Measurements from ENCODE around the gene MAML2.

The MAML2 gene

GRCh38 chr11:96207459-96208449, 135.2 kb downstream of the MAML2 start:
- no peak for DNase-seq (ENCODE audit: low read depth)

- no peak for DNase-seq (ENCODE audit: low read depth)
Observed at GRCh38 chr11:96206955-96207354, 136.0 kb downstream of the MAML2 start.

DNA sequence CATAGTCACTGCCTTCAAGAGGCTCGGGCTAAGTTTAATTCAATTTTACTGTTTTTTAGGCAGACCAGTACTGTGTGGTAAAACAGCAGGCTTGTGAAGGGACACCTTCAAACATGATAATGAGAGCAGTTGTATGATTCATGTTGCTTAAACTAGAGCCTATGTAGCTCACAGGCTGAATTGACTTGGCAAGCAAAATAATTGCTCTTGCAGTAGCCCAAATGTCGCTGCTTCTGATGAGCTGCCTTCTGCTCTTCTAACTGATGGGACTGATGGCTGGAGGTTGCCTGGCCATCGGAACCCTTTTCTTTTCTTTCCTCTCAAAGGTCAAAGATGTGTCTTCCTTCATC, 137.6 kb downstream of the MAML2 start:
- DNase-seq (ENCODE audit: low read depth): no peak

GRCh38 chr11:96204721-96205459, 138.1 kb downstream of the MAML2 start:
- no peak for DNase-seq (ENCODE audit: low read depth)

- no peak for DNase-seq (ENCODE audit: low read depth)
Observed at GRCh38 chr11:96204366-96204659, 138.7 kb downstream of the MAML2 start.

- DNase-seq (ENCODE audit: low read depth): no peak
Observed at GRCh38 chr11:96203567-96204365, 139.2 kb downstream of the MAML2 start.

DNA sequence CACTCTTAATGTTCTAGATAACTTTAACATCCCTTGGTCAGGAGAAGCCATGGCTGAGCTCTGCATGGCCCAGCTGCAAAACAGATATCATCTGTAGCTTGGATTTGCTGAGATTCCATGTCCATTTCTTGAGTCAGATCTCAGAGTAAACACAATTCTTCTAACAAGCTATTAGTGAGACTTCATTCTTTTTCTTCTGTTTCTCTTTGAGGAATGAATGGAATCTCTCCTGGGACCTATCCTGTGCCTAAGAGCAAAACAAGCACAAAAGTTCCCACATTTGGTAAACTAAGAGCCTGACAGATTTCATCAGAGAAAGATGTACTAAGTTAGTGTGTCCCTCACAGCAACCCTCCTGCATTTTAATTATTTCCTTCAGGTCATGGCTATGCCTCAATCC, 142.8 kb downstream of the MAML2 start:
- peak; percentile 67 for DNase-seq (ENCODE audit: low read depth)

DNA sequence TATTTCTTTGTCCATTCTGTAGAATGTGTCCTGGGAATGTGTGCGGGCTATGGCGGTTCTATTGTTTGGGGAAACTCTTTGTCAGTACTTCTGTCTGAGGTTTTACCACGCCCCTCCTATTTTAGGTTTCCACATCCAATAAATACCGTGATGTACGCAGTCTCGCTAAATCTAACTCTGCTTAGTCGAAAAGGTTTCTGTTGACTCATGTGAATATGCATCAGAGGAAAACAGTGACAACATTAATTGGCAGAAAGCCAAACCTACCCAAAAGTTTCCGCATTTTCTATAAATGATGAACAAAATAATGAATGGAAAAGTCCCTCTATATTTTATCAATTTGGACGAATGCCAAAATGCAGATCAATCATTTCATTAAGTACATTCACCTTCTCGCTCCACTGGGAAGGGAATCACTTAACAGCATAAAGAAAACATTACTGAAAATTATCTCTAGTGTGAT, 143.4 kb downstream of the MAML2 start:
- no peak for DNase-seq (ENCODE audit: low read depth)

DNA sequence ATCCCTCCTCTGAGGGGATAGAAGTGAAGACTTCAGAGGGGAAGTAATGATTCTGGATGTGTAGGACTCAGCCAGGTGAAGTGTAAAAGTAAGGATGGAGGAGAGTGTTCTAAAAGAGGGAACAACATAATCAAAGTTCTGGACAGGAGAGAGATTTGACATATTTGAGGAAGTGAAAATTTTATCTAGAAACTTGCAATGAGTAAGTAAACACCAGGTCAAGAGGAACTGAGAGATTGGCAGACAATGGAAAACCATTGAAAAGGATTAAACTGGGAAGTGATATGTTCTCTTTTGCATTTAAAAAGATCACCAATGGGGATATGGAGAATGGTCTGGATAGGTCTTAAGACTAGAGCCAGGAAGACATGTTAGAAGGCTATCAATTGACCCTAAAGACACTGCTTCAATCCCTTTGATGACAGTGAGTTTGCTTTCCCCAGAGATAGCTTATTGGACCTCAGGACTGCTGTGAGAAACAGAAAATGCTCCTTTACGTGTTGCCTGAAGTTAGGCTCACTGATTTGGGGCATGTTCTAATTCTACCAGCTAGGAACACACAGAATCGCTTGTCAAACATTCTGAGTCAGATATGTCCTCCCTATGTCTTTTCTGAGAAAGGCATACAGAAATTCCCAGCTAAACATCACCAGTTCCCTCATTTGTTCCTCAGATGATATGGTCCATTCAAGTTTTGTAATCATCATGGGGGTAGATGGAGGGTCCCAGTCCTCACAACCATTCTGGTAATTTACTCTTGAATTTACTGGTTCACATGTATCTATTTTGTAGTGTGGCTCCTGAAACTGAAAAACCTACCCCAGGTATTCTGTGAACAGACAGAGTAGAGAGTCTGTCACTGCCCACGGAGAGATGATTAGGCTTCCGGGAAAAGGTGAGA, 144.9 kb downstream of the MAML2 start:
- no peak for DNase-seq (ENCODE audit: low read depth)

GRCh38 chr11:96197103-96197502, 145.9 kb downstream of the MAML2 start:
- no peak for DNase-seq (ENCODE audit: low read depth)

DNA sequence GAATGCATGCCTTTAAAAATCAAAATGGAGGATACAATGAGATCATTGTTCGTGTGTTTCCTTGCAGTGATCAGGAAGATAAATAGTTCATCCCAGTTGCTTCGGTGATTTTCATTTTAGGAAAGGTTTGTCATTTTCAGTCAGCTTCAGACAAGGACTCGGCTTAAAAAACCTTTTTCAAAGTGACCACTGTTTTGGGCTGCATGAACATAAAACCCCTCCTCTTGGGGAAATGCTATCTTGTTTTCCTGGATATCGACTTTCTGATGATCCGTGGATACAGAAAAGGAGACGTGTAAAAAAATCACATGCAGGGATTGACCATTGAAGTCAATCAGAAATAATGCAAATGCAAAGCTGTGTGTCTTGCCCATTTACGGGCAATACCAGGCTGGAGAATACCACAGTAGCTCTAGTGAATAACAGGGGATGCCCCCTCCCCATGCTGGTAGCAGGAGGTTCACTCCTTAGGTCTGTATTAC, 146.8 kb downstream of the MAML2 start:
- DNase-seq (ENCODE audit: low read depth): no peak

DNA sequence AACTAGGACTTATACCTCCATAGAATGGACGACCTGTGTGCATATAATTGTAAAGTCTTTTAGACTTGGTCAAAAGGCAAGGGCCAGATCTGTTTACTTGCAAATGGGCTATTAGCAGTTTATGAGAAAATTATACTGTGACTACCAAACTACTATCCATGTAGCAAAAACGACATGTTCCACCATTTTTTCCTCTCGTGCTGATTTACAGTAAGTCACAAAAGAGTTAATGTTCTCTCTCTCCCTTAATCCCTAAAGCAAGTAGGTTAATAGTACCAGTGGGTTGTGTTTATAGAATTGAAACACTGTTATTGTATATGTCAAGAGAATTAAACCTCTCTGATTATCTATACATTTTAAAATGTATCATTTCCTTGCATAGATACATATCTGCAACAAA, 147.3 kb downstream of the MAML2 start:
- no peak for DNase-seq (ENCODE audit: low read depth)

GRCh38 chr11:96194581-96195374, 148.2 kb downstream of the MAML2 start:
- no peak for DNase-seq (ENCODE audit: low read depth)

GRCh38 chr11:96193745-96194443, 149.1 kb downstream of the MAML2 start:
- DNase-seq (ENCODE audit: low read depth): no peak

DNA sequence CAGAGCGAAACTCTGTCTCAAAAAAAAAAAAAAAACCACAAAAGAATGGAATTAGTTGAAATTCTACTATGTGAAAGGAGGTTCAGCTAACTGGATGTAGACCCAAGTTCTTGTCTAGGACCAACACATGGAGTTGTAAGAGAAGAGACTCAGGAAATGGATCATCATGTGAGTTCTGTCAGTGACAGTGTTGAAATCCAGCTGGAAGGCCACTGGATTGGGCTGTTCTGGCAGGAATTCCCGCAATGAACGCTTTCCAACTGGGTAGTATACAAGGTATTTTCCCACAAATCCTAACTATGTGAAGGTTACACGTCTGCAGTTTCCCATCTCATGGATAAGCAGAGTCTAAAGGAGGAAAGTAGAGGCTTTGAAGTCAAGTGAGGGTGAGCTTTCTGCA, 151.2 kb downstream of the MAML2 start:
- DNase-seq (ENCODE audit: low read depth): no peak

DNA sequence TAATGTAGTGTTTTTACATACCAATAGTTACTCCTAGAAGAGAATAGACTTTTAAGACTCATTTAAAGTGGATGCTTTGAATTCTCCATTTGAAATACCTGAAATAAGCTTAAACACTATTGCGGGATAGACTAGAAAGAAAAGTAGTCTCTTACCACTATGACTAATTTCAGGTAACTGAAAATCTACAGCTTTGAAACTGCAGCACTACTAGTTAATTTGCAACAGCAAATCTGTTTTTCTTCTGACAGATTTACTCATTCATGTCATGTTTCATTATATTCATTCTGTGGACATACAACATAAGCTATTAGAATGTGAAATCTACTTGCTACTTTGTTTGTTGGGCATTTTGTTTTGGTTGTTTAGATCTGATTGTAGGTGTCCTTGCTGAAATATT, 153.6 kb downstream of the MAML2 start:
- no peak for DNase-seq (ENCODE audit: low read depth)

DNA sequence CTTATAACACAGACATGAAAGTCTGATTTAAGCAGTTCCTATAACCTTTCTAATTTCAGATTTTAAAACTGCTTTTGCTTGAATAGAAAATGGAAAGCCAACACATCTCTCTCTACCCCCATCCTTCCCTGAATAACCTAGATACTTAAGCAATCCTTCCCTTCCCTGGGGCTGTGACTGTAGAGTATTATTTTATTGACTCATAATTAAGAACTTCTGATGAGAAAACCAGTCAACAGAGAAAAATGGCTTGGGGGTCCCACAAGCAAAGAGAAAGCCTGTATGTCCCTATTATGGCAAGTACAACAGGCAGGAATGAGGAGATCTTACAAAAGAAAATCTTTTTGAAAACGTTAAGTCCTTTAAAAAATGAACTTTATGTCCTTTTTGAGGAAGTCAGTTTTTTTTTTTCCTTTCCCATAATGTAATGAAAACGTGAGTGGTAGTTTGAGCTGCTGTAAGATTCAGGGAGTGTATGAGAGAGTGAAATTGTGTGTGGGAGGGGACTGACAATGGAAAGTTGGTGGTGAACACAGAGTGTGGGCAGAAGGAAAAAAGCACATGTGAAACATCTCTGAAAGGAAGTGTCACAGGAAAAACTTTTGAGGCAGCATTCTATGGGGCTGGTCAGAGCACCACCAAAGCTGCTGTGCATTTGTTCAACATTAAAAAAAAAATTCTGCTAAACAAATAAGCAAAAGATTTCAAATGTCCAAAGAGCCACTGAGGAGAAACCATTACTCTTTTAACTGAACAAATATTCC, 154.6 kb downstream of the MAML2 start:
- peak; percentile 45 for DNase-seq (ENCODE audit: low read depth)

GRCh38 chr11:96187822-96188221, 155.2 kb downstream of the MAML2 start:
- DNase-seq (ENCODE audit: low read depth): peak; percentile 73

DNA sequence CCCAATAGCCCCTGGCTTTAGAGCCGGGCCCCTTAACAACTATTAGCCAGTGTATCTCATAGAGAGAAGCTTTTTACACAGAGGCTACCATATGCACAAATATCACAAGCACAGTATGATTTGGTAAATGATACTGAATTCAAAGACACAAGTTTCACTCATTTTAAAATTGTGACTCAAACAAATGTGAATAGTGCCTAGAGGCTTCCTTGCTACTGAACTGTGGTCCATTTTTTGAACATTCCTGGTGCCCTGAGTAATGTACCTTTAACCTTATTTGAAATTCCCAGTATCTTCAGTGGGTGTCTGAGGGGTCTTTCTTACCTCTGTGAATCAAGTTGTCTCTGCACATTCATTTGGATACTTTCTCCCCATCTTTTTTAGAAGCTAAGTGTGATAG, 156.2 kb downstream of the MAML2 start:
- DNase-seq (ENCODE audit: low read depth): no peak

All from non-pigmented ciliary epithelial cell (primary cell).